ENCODE data around the gene KCNE4. TPM values are rescaled to one million over a fixed set of nuclear protein-coding genes. Genes with fewer than 3 reads are reported as not detected.

KCNE4 gene, protein sequence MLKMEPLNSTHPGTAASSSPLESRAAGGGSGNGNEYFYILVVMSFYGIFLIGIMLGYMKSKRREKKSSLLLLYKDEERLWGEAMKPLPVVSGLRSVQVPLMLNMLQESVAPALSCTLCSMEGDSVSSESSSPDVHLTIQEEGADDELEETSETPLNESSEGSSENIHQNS
- 1.1 TPM in 1 of 2 replicates, not detected in the other for total RNA-seq

DNA sequence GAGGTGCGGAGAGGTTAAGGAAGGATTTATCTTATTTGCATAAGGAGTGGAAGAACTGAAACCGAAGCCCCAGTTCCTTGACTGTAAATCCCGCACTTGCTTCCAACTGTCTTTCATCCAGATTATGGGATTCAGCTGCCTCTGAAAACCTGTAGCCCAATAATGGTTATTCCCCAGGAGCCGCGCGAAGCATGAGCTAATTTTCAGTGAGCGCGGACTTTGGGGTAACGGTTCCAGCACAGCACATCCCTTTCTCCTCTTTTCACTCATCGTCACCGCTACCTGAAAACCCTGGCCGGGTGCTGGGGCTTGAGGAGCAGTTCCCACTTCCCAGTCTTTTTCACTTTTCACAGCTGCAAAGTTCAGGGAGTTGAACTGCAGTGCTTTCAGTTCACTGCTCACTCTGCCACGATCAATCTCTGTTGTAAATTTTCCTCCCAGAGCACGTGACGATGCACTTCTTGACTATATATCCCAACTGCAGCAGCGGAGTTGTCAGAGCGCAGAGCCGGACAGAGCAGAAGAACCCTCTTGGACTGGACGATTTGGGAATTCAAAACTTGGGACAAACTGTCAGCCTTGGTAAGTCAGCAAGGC is at the start of gene KCNE4:
Gene KCNE4 (plus strand): TSS at position 498 of the 597 bp plus-strand sequence. CDS start 641 bp downstream, outside the sequence.

Other genes starting within 250 kb of the KCNE4 start
- gene ACSL3, start 191.2 kb upstream of the KCNE4 start, total RNA-seq: 75.7 and 77.8 TPM in 2 replicates

All from endothelial cell of coronary artery (primary cell).